GM19438 (cell line): ENCODE data around the gene OSMR.

ENCODE experiments used
- ATAC-seq: cut with Tn5 transposase; IDR thresholded peaks from one replicate; pipeline ENCODE4 v1.9.1; 2021; ENCODE audit warnings: low read depth; ENCODE audit not compliant: unreplicated experiment

The OSMR gene

DNA sequence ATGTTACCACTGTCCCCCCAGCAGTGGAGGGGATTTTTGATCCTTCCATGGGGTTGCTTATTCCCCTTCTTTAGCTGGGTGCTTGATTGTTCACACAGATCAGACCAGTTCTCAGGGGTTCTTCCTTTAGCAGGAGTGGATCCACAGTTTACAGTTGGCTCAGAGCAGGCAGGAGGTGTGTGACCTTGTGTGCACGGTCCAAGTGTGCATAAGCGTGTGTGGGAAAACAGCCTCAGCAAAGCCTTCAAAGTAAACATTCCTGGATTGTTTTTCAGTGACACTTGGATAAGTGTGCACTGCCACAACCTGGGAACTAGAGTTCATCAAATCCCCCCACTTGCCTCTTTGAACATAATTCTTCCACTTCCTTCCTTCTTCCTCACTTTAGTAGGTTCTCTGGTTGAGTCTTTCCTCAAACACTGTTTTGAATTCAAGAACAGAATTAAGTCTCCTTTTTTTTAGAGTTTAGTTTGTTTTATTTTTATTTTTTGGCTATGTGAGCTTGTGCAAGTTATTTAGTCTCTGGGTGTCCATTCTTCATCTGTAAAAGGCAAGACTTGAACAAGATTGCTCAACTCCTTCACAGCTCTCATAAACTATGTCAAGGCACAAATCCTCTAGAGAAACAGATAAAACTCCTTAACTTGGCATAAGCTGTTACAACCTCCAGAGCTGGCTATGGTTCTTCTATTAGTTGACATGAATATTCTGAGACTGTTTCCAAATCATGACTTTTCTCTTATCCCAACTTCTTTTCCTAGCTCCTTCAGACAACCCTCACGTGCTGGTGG is 78.0 kb downstream of the OSMR start:
- no peak for ATAC-seq

DNA sequence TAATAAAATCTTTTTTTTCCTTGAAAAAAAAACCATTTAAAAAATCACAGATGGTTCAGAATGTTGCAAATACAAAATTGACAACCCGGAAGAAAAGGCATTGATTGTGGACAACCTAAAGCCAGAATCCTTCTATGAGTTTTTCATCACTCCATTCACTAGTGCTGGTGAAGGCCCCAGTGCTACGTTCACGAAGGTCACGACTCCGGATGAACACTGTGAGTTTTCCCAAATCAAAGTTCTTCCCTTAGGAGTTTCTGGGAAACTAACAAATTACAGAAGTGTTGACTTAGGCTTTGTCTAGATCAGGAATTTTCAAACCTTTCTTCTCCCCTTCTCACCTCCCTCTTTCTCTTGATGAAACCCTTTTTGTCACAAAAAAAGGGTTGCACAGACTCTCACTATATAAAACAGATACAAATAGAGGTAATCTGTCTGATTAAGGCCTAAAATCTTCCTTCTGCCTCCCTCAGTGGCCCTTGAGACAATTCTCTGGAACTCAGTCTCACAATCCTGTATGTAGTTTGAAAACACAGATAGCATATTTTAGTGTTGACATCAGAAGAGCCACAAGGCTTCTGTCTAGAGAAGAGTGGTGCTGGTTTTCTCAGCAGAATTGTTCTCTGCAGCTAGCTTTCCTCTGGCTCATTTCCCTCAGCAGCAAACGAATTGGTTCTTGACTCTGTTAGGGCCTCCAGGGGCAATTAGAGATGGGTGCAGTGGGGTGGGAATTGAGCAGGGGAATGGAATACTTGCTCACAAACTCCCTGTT is 79.5 kb downstream of the OSMR start:
- no peak for ATAC-seq

DNA sequence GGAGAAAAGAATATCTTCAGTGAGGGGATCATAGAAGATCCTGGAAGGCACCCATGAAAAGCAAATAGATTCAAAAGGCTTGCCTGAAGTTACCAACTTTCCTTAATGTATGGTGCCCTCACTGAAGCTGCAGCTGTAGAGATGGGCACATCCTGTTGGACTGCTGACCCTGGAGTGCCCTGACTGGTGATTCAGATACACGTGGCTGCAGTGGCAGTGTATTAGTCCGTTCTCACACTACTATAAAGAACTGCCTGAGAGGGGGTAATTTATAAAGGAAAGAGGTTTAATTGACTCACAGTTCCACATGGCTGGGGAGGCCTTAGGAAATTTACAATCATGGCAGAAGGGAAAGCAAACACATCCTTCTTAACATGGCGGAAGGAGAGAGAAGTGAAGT is 80.3 kb downstream of the OSMR start:
- ATAC-seq: no peak

DNA sequence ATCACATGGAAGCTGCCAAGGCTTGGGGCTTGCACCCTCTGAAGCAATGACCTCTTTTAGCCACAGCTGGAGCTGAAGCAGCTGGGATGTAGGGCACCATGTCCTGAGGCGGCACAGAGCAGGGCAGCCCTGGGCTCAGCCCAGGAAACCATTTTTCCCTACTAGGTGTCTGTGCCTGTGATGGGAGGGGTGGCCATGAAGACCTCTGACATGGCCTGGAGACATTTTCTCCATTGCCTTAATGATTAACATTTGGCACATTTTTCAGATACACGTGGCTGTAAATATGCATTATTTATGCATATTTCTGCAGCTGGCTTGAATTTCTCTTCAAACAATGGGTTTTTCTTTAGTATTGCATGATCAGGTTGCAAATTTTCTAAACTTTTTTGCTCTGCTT is 81.7 kb downstream of the OSMR start:
- no peak for ATAC-seq

DNA sequence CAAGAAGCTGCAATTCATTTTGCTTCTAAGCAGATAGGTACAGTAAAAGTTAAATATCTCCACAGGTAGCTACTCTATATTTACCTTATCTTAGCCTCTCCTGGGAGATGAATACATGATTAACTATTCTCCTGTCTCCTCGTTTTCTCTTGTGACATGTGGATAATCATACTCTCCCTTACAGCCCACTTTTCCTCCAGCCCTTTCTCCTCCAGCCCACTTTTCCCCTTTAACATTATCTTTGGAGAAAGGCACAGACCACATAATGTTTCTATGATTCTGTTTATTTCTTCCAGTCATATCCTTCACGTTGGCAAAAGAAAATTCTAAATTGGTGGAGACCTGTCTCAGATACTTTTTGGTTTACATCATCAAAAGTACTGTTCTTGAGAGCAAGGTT is 84.0 kb downstream of the OSMR start:
- no peak for ATAC-seq

DNA sequence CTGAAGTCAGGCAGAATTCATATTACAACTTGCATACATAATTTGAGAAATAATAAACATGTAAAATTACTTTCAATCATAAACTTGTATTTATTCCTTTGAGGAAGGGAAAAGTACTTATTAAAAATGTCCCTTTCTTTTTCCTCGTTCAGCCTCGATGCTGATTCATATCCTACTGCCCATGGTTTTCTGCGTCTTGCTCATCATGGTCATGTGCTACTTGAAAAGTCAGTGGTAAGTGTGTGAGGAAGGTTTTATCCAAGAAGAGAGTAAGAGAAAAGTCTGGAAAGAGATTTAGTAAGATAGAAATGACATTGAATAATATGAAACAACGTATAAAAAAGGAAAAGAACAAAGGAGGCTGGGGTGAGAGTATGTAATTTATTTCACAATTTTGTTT is 85.9 kb downstream of the OSMR start:
- ATAC-seq: no peak

DNA sequence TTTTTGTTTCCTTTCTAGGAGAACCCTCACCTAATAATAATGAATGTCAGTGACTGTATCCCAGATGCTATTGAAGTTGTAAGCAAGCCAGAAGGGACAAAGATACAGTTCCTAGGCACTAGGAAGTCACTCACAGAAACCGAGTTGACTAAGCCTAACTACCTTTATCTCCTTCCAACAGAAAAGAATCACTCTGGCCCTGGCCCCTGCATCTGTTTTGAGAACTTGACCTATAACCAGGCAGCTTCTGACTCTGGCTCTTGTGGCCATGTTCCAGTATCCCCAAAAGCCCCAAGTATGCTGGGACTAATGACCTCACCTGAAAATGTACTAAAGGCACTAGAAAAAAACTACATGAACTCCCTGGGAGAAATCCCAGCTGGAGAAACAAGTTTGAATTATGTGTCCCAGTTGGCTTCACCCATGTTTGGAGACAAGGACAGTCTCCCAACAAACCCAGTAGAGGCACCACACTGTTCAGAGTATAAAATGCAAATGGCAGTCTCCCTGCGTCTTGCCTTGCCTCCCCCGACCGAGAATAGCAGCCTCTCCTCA is 87.1 kb downstream of the OSMR start:
- no peak for ATAC-seq

DNA sequence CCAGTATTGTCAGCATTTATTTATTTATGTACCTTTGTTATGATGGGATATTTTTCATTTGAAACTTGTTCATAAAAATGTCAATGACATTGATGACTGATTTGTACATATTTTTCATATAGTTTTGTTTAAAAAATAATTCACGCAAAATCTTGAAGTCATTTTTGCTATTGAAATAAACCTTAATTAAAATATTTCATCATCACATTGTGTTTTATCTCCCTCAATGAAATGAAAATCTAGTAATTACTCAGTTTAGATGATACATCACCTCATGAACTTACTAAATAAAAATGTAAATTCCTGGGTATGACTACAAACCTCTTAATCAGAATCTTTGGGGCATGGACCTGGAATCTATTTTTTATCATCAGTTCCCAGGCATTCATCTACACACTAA is 89.6 kb downstream of the OSMR start:
- ATAC-seq: no peak

DNA sequence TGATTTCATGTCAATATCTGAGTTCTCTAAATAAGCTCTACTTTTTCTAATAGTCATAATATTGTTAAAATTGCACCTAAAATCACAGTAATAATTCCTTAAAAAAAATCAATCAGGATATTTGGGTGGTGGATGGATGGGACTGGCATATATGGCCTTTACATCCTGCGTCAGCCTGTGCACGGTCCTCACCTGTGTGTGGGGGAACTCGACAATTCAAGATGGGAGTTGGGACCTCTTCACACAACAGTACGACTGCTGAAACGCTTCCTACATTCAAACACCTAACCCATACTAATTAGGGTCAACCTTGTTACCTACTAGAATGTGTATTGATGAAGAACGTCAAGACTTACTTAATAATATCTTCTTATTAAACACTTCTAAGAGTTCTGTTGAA is 90.5 kb downstream of the OSMR start:
- ATAC-seq: no peak

DNA sequence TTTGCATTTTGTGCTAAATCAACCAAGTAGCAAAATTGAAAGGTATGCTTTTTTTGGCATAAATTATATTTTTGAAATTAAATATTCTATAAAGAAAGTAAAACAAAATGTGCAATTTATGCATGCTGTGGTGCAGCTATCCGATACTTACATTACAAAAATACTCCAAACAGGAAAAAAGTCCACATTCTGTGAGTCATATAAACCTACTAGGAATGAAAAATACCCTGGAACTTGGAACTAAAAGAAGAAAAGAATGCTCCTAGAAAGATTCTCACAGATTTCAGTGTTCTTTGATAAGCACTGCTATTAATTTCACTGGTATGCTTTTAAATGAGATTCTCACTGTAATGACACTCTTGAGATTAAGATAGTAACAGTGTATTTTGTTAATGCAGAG is 92.6 kb downstream of the OSMR start:
- no peak for ATAC-seq

DNA sequence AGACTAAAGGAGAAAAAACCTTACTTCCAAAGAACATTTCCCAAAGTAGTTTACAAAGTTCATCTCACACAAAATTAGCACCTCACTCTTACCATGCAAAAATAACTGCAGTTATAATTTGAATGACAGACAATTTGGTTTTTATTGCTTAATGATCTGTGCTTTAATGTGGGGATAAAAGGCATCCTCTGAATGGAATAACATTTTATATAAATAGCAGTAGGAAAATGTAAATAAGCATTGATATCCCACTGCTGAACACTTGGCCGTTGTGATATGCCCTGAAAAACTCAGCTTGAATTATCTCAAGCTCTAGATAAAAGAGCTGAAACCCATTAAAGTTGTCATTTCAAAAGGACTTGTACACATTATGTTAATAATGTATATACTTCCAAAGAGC is 93.2 kb downstream of the OSMR start:
- ATAC-seq: no peak

DNA sequence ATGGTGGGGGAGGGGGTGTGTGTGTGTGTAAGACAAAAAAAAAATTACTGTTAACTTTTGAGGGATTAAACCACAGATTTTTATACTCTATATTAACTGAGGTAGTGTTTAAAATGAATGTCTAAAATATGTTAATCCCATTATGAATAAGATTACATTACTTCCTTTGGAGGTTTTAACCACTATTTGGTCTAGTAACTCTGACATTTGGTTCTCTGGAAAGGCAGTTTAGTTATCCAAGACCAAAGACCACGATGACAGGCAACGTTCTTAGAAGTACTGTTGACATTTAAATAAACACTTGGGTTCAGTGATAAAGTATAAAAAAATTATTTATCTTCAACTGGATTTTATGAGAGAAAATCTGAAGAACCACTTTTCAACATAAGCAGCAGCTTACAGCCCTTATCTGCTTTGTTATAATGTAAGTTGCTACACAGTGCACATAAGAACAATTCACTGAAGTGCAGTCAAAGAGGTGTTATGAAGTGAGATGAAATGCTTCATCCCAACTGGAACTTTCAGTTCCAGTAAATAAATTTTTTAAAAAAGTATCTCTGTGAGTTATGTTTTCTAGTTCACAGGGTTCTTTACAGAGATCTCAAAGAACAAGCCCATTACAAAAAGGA is 94.5 kb downstream of the OSMR start:
- no peak for ATAC-seq

DNA sequence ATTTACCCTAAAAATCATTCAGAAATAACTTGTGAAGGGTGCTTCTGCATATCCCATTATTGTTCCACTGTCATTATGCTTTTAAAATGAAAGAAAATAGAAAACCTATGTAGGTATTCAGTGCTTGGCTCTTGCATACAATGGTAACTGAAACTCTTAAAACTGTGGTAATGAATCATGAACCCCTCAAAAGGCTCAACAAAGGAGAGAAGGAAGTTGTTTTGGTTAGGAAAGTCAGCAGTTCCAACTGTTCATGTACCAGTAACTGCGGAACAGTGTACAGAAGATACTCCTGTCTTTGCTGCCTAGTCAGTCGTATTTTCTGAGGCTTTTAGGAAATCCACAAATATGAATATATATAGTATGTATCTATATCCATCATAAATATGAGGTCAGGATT is 96.1 kb downstream of the OSMR start:
- ATAC-seq: no peak

DNA sequence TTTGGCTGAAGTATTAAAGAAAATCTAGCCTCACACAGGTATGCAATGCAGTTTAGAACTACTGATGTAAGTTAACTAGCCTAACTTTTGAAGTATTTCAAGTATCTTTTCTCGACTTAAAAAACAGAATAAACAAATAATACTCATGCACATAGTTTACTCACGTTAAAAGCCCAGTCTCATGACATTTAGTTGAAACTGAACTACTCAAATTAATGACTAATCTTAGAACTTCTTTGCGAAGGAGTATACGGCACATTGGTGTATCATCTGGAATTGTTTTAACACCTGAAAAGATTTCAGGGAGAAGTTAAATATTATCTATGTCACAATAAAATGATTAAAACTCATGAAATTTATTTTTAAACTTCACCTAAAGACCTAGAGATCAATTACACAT is 98.5 kb downstream of the OSMR start:
- ATAC-seq: no peak

DNA sequence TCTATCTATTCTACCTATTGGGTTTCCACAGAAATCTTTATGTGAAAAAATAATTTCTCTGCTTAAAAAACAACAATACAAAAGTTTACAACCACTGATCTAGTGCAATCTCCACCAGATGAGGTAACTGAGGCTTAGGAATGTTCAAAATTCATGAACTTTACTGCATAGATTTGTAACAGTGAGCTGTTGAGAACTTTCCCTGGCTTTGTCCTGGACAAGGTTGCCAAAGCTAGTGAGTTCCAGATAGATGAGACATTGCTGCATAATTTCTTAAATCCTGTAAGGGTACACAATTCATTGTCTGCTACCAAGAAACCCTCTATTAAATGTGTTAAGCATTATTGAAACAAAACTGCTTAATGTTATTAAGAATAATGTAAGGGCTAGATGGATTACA is 102.7 kb downstream of the OSMR start:
- ATAC-seq: no peak

DNA sequence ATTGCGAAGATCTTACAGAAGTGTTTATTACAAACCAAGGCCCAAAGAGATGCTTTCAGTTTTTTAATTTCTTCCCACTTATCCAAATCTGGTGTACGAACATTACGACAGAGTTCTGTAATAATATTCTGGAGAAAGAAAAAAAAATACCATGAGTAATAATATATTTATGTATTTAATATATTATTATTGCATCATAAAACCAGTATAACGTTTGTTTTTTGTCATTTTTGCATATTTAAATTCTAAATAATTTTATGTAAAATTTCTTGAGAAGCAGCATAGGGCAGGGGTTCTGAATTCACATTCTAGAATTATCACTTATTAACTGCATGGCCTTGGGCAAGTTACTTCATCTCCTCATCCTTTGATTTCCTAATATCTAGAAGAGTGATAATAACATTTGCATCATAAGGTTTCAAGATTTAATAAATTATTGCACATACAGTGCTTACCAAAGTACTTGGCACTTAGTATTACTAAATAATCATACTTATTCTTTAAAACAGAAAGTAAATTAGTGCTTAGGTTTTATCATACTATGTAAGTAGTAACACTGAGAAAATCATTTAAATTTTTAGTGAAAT is 107.7 kb downstream of the OSMR start:
- no peak for ATAC-seq

DNA sequence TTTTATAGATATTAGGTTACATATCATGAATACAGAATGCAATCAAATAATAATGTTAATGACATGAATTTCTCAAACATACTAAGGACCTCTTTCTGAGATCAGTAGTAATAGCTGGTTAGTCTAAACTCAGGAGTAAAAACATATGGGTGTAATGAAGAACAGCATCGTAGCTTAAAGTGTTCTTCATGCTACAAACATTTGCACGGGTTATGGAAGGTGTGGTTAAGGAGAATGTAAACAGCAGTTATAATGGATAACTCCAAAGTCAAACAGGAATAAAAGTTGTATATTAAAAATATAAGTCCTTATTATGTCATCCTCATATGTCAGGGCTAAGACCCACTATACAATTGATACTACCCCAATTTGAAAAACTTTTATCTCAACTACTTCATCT is 115.9 kb downstream of the OSMR start:
- no peak for ATAC-seq

DNA sequence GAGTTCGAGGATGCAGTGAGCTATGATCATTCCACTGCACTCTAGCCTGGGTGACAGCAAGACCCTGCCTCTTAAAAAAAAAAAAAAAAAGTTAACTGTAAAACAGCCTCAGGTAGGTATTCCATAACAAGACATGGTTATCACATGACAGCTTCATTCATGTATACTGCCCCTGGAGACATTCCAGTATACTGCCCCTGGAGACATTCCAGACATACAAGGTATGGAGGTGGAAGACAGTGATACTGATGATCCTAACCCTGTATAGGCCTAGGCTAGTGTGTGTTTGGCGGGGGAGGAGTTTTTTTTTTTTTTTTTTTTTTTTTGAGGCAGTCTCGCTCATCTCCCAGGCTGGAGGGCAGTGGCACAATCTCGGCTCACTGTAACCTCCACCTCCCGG is 122.9 kb downstream of the OSMR start:
- no peak for ATAC-seq

DNA sequence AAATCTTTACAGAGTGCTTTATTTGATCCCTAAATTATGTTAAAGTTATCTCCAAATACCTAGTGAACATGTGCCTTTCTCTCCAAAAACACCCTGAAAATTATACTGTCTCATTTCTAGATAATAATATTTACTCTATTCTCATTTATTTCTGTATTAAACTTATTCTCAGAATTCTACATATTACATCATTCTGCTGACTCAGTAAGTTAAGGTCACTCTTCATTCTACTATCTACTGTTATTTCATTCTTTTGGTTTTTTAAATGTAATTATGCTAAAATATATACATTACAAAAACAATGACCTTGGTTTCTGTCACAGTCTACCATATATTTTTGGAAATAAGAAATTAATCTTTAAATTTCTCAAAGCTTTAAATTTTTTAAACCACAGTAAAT is 132.2 kb downstream of the OSMR start:
- ATAC-seq: no peak

DNA sequence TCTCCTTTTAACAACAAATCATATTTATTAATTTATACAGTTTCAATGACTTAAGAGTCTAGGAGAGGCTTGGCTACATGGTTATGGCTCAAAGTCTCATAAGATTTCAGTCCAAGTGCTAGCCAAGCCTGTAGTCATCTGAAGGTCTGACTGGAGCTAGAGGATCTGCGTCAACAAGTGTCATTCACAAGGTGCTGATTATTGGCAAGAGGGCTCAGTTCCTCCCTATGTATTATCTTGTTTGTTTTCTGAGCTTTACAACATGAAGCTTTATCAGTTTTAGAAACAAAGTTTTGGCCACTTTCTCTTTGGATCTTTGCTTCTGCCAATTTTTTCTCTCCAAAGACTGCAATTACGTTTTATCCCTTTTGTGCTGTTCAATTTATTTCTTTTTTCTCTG is 133.7 kb downstream of the OSMR start:
- no peak for ATAC-seq
